ENCODE results near the gene TCHP. TPM values are rescaled to one million over a fixed set of nuclear protein-coding genes. Genes with fewer than 3 reads are reported as not detected.

Gene TCHP
- polyA plus RNA-seq, 1 donor from 2014 or later = 12.8 TPM

DNA sequence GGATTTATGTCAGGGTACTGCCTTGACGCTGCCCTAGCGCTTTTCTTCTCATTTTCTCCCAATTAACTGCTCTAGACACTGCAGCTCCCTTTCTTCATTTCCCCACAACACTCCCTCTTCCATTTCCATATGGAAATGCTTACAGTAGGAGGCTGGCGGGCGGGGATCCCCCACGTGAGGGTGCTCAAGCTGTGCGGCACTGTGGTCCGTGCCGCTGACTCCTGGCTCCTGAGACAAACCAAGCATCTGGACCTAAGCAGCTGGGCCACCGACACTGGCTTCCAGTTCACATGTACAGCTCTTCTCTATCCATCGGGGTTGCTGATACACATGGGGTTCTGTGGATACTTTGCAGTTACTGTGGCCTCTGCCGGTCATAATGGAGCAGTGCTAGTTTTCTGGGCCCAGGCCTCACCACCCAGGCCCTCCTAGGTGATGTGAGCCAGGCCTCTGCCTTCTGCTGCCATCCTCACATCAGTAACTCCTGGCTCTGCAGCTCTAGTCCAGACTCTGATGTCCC lies 20.2 kb downstream of the TCHP start:
- peaks cover 5% of the 10 kb centered on the region for H3K36me3 ChIP-seq (ENCODE audit: insufficient read depth, low read length)
- TF ChIP-seq EZH2 (IDR thresholded peaks at IDR 0.05; ENCODE audit: borderline replicate concordance, insufficient read depth, low read length, poor library complexity, severe bottlenecking) = no peak
- TF ChIP-seq, protein P1, sequence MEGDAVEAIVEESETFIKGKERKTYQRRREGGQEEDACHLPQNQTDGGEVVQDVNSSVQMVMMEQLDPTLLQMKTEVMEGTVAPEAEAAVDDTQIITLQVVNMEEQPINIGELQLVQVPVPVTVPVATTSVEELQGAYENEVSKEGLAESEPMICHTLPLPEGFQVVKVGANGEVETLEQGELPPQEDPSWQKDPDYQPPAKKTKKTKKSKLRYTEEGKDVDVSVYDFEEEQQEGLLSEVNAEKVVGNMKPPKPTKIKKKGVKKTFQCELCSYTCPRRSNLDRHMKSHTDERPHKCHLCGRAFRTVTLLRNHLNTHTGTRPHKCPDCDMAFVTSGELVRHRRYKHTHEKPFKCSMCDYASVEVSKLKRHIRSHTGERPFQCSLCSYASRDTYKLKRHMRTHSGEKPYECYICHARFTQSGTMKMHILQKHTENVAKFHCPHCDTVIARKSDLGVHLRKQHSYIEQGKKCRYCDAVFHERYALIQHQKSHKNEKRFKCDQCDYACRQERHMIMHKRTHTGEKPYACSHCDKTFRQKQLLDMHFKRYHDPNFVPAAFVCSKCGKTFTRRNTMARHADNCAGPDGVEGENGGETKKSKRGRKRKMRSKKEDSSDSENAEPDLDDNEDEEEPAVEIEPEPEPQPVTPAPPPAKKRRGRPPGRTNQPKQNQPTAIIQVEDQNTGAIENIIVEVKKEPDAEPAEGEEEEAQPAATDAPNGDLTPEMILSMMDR (IDR thresholded peaks at IDR 0.05; ENCODE audit: poor library complexity, severe bottlenecking) = no peak
- TF ChIP-seq, protein P2, sequence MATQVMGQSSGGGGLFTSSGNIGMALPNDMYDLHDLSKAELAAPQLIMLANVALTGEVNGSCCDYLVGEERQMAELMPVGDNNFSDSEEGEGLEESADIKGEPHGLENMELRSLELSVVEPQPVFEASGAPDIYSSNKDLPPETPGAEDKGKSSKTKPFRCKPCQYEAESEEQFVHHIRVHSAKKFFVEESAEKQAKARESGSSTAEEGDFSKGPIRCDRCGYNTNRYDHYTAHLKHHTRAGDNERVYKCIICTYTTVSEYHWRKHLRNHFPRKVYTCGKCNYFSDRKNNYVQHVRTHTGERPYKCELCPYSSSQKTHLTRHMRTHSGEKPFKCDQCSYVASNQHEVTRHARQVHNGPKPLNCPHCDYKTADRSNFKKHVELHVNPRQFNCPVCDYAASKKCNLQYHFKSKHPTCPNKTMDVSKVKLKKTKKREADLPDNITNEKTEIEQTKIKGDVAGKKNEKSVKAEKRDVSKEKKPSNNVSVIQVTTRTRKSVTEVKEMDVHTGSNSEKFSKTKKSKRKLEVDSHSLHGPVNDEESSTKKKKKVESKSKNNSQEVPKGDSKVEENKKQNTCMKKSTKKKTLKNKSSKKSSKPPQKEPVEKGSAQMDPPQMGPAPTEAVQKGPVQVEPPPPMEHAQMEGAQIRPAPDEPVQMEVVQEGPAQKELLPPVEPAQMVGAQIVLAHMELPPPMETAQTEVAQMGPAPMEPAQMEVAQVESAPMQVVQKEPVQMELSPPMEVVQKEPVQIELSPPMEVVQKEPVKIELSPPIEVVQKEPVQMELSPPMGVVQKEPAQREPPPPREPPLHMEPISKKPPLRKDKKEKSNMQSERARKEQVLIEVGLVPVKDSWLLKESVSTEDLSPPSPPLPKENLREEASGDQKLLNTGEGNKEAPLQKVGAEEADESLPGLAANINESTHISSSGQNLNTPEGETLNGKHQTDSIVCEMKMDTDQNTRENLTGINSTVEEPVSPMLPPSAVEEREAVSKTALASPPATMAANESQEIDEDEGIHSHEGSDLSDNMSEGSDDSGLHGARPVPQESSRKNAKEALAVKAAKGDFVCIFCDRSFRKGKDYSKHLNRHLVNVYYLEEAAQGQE (IDR thresholded peaks at IDR 0.05; ENCODE audit: borderline replicate concordance) = no peak
- no peak for TF ChIP-seq SMC3 (conservative IDR thresholded peaks at IDR 0.05; ENCODE audit: poor library complexity)
- TF ChIP-seq EP300 (conservative IDR thresholded peaks at IDR 0.05; ENCODE audit: poor library complexity, severe bottlenecking) = no peak
- TF ChIP-seq RAD21 (conservative IDR thresholded peaks at IDR 0.05) = no peak
- no peak overlapping the region for H2AFZ ChIP-seq (ENCODE audit: low read depth, low read length)

DNA sequence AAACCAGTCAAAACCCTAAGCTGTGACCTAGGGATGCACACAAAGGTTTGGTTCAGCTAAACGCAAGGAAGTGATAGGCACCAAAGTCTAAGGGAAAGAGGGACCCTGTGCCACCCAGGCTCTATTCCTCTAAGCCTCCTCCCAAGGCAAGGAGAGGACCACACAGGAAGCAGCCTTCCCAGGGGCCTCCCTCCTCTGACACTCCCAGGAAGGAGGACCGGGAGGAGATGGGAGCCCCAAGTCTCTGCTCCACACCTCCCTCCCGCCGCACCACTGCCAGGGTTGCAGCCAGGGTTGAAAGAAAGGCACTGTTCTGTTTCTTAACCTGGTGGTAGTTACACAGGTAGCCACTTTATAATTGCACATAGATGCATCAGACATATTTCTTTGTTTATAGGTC lies 21.9 kb downstream of the TCHP start:
- Histone ChIP-seq H3K79me2 (replicated peaks; ENCODE audit: insufficient read depth, low read length) (no peaks in the 10 kb centered on the region), H3K36me3 (ENCODE audit: insufficient read depth, low read length) (no peaks in the 10 kb centered on the region), H3K9me3 (ENCODE audit: low read length) (no peaks in the 10 kb centered on the region), H3K9ac (ENCODE audit: low read length) (no peak overlapping the region), H3K27me3 (ENCODE audit: insufficient read depth, low read depth, low read length) (no peaks in the 10 kb centered on the region), H3K9me2 (ENCODE audit: insufficient read depth, low read length) (no peaks in the 10 kb centered on the region), H3K27ac (ENCODE audit: low read length) (no peak overlapping the region), H3F3A (ENCODE audit: insufficient read depth, low read length, poor library complexity, severe bottlenecking) (no peaks in the 10 kb centered on the region), H3K4me2 (ENCODE audit: low read length) (no peak overlapping the region), H4K20me1 (ENCODE audit: insufficient read depth) (no peaks in the 10 kb centered on the region), H2AFZ (ENCODE audit: low read depth, low read length) (no peak overlapping the region), H3K4me3 (ENCODE audit: low read length) (no peak overlapping the region)
- TF ChIP-seq RAD21 (conservative IDR thresholded peaks at IDR 0.05) (no peak), EP300 (conservative IDR thresholded peaks at IDR 0.05; ENCODE audit: poor library complexity, severe bottlenecking) (no peak), POLR2AphosphoS5 (IDR thresholded peaks at IDR 0.05) (no peak), SMC3 (conservative IDR thresholded peaks at IDR 0.05; ENCODE audit: poor library complexity) (no peak), EZH2 (IDR thresholded peaks at IDR 0.05; ENCODE audit: borderline replicate concordance, insufficient read depth, low read length, poor library complexity, severe bottlenecking) (no peak), MXI1 (conservative IDR thresholded peaks at IDR 0.05; ENCODE audit: poor library complexity, severe bottlenecking) (no peak), TAF1 (IDR thresholded peaks at IDR 0.05; ENCODE audit: low read depth) (no peak)
- TF ChIP-seq, protein P1 (IDR thresholded peaks at IDR 0.05; ENCODE audit: poor library complexity, severe bottlenecking) = no peak
- TF ChIP-seq, protein P2 (IDR thresholded peaks at IDR 0.05; ENCODE audit: borderline replicate concordance) = no peak

More for the DNA sequence above, 20.2 kb downstream of the TCHP start:
- Histone ChIP-seq H3K79me2 (replicated peaks; ENCODE audit: insufficient read depth, low read length) (no peaks in the 10 kb centered on the region), H3F3A (ENCODE audit: insufficient read depth, low read length, poor library complexity, severe bottlenecking) (no peaks in the 10 kb centered on the region), H3K9me3 (ENCODE audit: low read length) (no peaks in the 10 kb centered on the region), H4K20me1 (ENCODE audit: insufficient read depth) (no peaks in the 10 kb centered on the region), H3K27ac (ENCODE audit: low read length) (no peak overlapping the region), H3K27me3 (ENCODE audit: insufficient read depth, low read depth, low read length) (no peaks in the 10 kb centered on the region), H3K4me3 (ENCODE audit: low read length) (no peak overlapping the region), H3K9me2 (ENCODE audit: insufficient read depth, low read length) (no peaks in the 10 kb centered on the region), H3K4me2 (ENCODE audit: low read length) (no peak overlapping the region), H3K9ac (ENCODE audit: low read length) (no peak overlapping the region)
